Eye (tissue), 1 donor: ENCODE data around the gene SMIM26.

Experiments
- DNase-seq: peaks from one replicate; pipeline ENCODE4 v3.0.0-alpha.2; 2015

Gene SMIM26

DNA sequence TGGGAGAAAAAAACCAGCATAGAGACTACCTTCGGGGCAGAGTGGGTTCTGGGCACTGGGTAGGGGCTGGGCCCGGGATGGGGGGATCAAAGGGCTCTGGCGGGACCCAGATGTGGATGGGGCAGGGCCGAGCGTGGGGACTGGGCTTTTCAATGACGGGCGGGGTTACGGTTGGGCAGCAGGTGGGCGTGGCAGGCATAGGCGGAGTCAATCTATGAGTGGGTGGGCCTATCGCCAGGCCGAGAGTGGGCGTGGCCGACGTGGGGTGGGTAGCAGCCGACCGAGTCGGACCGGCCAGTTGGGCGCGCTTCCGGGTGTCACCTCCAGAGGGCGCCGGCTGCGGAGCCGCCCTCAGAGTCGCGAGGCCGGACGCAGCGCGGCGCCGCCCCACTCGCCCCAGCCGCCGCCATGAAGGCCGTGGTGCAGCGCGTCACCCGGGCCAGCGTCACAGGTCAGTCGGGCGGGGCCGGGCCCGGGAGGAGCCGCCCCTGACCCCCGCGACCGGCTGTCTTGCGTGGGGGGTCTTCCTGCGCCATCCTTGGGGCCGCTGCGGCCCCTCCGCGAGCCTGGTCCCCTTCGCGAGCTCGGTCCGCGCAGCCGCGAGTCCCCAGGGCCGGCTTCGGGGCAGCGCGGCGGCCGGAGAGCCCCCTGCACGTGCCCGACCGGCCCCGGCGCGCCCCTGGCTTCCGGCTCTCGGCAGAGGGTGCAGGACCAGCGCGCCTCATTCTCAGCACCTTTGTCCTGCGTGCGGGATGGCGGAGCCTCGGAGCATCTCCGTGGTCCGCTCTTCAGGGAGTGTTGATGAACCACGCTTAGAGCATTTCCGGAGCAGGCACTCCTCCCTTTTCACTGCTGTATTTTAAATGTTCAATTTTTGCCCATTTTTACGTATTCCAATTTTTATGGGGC, 20.7 kb downstream of the SMIM26 start, which contains the start of gene DTD1:
Gene DTD1, plus strand, starts transcription at position 390 of the 909 bp plus-strand sequence. Its CDS starts 19 bp downstream, at position 409.
- peak; percentile 94 for DNase-seq

DNA sequence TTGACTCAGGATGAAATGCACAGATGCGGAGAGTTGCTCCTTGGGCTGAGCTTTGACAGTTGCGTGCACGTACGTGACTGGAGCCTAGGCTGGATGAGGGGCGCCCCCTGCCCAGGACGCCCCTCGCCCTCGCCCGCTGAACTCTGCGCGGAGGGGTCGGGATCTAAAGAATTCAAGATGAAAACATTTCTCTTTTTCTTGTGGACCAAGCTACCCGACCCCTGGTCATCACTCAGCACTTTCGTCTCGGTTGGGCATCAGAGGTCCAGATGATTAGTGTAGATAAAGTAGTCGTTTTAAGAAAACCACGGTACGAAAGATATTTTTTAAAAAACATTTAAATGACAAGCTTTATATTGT, 21.3 kb downstream of the SMIM26 start:
- no peak for DNase-seq

DNA sequence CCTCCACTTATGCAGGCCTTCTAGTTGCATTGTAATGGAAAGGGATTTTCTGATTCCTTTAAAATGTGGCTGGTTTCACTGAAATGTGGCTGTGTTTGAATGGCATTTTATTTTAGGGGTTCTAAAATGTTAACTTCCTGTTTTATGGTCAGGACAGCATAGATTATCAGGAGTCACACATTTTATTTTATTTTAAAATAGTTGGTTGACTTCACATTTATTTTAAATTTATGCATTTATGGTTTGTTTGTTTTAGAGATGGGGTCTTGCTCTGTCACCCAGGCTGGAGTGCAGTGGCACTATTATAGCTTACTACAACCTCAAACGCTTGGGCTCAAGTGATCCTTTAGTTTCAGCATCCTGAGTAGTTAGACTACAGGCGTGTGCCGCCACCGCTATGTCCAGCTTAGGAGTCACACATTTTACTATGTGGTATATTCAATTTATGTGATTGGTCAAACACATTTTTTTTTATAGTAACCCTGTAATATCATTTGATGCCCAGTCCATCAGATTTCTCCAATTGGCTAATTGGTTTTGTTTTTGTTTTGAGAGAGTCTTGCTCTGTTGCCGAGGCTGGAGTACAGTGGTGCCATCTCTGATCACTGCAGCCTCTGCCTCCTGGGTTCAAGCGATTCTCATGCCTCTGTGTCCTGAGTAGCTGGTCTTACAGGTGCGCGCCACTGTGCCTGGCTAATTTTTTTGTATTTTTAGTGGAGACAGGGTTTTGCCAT, 22.9 kb downstream of the SMIM26 start:
- DNase-seq, result no peak

- no peak for DNase-seq
Measured at GRCh38 chr20:18596270-18596669, 29.0 kb downstream of the SMIM26 start.

DNA sequence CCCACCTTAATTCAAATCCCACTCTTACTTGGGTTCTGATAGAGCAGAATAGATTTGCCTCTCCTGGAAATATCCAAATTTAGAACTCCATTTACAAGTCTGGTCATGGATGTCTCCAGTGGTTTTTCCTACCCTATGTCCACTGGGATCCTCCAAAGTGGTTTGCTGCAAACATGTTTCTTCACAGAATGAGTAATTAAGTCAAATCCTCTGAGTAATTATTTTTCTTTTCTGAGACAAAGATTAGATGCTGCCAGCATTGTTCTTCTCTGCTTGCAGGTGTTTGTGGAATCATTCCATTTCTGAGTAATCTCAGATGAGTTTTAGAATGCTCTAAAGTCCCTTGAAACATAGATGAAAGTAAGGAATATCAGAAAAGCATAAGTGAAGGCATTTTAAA, 42.5 kb downstream of the SMIM26 start:
- no peak for DNase-seq

GRCh38 chr20:18611492-18611891, 44.3 kb downstream of the SMIM26 start:
- DNase-seq, result no peak

DNA sequence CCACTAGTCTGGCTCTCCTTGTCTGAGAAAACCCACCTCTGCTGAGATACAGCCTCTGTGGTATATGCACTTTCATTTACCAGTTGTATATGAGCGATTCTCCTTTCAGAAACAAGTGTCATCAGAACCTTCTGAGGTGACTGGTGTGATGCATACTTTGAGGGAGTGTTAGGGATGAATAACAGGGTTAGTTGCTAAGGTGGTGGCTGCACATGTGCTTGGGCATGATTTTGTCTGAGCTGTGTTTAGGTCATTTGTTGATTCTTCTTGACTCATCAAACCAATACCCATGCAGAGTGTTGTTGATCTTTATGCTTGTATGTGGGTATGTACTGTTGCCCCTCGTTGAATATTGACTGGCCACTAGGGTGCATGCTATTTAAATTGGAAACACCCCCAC, 46.3 kb downstream of the SMIM26 start:
- DNase-seq, result no peak

GRCh38 chr20:18614244-18614643, 47.0 kb downstream of the SMIM26 start:
- DNase-seq, result no peak

- no peak for DNase-seq
Measured at GRCh38 chr20:18615020-18615650, 47.9 kb downstream of the SMIM26 start.
